Medulla oblongata (tissue), 1 donor: ENCODE results near the gene CCT6A.
"Not testable (repeated sequence)": the region's sequence is repeated elsewhere in the genome, so short reads cannot be mapped to it uniquely, and the experiment has no call there.

Source experiments
- DNase-seq: peaks from one replicate; pipeline ENCODE4 v3.0.0-alpha.2; 2015; ENCODE audit errors: extremely low spot score

CCT6A gene

DNA sequence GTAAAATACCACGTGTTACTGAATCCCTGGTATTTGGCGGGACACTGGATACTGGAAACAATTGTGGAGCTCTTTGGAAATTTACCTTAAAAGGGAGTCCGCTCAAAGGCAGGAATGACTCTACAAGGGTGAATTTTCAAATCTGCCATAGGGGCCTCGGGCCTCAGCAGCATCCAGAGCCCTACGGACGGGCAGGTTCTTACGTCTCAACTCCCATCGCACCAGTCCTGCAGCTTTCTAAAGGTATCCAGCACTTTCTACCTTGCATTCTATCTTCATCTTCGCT is 569 bp upstream of the CCT6A start:
- no peak for DNase-seq

- DNase-seq, result no peak
Observed at GRCh38 chr7:56053379-56053778, 1.8 kb downstream of the CCT6A start.

DNA sequence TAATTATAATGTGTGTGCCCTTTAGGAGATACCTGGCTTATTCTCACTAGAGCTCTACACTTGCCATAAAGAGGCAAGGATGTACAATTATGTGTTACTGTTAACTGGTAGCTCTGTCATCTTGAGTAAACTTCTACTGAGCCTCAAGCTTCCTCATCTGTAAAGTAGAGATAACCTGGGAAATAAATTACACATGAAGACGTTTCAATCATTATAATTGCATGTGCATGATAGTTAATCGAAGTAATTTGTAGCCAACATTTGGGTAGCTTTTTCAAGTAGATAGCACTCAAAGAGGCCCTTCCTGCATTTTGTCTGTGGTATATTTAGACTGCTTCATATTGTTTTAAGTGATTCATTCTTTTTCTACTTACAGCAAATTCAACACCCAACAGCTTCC is 2.4 kb downstream of the CCT6A start:
- no peak for DNase-seq

- no peak for DNase-seq
Observed at GRCh38 chr7:56062382-56062781, 10.8 kb downstream of the CCT6A start.

- DNase-seq, result no peak
Observed at GRCh38 chr7:56063500-56063881, 11.9 kb downstream of the CCT6A start.

DNA sequence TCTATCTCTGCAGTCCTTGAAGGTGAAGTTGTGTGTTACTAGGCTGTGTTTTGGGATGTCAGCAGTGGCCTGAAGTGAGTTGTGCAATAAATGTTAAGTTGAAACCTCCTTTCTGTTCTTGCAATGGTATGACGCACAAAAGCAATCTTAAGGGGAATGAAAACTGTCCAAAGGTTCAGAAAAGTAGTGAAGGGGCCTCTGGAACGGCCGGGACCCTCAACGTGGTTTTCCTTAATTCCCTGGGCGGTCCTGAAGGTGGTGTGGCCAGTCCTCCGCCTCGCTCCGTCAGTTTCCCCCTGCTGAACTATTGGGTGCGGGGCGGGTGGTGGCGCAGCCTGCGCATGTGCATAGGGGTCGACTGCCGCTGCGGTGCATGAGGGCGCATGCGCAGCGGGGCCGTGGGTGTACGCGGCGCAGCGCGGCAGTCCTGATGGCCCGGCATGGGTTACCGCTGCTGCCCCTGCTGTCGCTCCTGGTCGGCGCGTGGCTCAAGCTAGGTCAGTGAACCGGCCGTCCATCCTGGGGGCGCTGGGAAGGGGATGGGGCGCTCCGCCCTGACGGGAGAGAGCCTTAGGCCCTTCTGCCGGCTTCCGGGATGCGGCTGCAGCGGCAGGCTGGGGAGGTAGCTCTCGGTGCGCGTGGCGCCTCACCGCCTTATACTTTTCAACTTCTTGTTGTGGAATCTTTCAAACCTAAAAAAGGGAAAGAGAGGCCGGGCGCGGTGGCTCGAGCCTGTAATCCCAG is 12.5 kb downstream of the CCT6A start, which contains the start of gene SUMF2:
SUMF2 (plus strand) TSS at position 405 of the 744 bp plus-strand sequence; CDS start at position 431, 26 bp downstream.
- peak; percentile 94 for DNase-seq

- DNase-seq, result not testable (repeated sequence)
Observed at GRCh38 chr7:56066376-56066775, 14.8 kb downstream of the CCT6A start.

DNA sequence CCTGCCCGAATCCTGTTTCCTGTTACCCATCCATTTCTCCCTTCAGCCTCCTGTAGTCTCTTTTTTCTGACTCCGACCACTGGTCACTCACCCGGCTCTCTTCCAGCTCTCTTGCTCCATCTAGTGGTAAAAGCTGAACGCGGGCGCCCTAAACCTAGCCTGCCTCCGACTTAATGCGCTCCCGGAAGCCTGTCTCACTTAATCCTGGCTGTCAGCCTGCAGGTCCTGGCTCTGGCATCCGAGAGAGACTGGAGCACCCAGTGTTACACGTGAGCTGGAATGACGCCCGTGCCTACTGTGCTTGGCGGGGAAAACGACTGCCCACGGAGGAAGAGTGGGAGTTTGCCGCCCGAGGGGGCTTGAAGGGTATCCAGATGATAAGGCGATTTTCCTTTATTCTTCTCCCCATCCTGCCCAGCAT is 22.8 kb downstream of the CCT6A start:
- peak; percentile 87 for DNase-seq

- no peak for DNase-seq
Observed at GRCh38 chr7:56077681-56078080, 26.1 kb downstream of the CCT6A start.

GRCh38 chr7:56078196-56078595 is 26.6 kb downstream of the CCT6A start:
- DNase-seq, result no peak

DNA sequence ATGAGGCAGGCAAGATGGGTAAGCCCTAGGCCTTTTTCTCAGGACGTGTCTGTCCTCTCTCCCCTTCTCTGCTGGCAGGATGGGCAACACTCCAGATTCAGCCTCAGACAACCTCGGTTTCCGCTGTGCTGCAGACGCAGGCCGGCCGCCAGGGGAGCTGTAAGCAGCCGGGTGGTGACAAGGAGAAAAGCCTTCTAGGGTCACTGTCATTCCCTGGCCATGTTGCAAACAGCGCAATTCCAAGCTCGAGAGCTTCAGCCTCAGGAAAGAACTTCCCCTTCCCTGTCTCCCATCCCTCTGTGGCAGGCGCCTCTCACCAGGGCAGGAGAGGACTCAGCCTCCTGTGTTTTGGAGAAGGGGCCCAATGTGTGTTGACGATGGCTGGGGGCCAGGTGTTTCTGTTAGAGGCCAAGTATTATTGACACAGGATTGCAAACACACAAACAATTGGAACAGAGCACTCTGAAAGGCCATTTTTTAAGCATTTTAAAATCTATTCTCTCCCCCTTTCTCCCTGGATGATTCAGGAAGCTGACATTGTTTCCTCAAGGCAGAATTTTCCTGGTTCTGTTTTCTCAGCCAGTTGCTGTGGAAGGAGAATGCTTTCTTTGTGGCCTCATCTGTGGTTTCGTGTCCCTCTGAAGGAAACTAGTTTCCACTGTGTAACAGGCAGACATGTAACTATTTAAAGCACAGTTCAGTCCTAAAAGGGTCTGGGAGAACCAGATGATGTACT is 28.1 kb downstream of the CCT6A start:
- DNase-seq, result peak; percentile 92

DNA sequence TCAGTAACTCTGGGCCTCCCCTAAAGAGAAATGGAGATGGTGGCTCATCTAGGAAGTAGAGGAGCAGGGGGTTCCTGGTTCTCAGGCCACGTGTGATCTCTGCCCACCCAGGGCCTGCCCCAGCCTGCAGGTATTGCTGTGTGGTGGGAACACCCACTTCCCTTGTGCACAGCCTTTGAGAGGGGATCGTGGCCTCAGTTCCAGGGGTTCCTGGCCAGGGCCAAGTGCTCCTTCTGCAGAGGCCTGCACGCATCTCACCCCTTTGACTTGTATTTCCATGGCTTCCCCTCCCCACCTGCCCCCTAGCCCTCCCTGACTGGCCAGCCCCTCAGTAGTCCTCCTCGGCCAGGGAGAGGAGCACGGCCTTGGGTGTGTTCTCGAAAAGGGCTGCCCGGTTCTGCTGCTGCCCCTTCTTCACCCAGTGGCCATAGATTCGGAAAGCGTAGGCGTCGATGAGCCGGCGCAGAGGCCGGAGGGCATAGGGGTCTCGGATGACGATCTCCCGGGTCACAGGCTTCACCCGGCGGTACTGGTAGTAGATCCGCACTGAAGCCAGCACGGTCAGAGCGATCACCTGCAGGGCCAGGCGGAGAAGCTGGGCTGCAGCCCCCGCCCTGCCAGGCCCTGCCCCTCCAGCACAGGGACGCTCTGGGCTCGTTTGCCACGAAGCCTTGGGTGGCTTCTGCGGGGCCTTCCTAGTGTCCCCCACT is 29.3 kb downstream of the CCT6A start:
- not testable (repeated sequence) for DNase-seq

DNA sequence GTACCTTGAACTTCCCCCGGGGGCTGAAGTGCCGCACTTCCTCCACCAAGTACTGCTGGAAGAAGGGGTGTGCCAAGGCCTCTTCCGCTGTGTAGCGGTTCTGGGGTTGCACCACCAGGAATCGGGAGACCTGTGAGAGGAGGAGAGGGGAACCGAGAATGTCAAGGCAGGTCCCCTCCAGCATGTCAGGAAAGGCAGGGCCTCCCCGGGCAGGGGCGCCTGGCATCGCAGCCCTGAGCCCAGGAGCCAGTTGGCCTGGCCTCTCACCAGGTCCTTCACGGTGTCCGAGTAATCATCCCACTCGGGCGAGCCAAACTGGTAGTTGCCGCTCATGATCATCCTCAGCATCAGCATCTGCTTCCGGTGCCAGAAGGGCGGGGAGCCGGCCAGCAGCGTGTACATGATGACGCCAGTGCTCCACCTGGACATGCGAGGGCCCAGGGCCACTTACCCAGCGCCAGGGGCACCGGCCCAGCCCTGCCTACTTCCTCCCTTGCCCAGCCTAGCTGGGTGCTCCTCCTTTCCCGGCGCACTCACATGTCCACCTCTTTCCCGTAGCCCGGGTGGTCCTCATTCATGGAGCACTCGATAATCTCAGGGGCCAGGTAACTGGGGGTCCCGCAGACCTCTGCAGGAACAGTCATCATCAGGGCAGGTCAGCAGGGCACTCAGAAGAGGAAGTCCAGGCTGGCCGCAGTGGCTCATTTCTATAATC is 30.2 kb downstream of the CCT6A start:
- no peak for DNase-seq

- peak; percentile 75 for DNase-seq
Observed at GRCh38 chr7:56083150-56083785, 31.7 kb downstream of the CCT6A start.

DNA sequence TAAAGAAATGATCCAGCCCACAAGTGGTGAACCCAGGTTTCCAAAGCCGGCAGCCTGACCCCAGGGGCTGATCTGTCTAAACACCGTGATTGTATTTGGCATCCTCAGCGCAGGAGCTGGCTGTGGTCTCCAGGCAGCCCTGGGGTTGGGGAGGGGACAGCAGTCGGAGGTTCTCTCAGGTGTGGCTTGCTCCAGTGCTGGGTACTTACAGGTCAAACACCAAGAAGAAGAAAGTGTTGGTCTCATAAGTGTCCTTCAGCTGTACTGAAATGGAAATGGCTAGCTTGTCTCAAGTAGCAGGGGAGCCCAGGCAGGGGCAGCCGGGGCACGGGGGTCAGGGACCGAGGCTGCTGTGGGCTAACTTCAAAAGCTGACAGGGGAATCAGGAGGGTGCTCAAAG is 35.2 kb downstream of the CCT6A start:
- DNase-seq, result no peak

- DNase-seq, result no peak
Observed at GRCh38 chr7:56087445-56087844, 35.9 kb downstream of the CCT6A start.

- peak; percentile 80 for DNase-seq
Observed at GRCh38 chr7:56091591-56091990, 40.0 kb downstream of the CCT6A start.

DNA sequence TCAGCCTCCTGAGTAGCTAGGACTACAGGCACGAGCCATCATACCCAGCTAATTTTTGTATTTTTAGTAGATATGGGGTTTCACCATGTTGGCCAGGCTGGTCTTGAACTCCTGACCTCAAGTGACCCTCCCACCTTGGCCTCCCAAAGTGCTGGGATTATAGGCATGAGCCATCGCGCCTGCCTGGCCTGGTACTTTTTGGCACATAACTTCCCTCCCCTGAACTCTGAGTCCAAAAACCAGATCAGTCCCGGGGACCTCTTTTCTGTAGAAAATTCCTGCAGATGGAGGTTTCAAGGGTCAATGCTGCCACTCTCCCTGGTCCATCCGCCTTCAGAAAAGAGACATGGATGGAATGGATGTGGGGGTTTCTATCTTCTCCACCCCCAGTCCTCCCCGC is 40.8 kb downstream of the CCT6A start:
- DNase-seq, result not testable (repeated sequence)

- DNase-seq, result peak; percentile 89
Observed at GRCh38 chr7:56092789-56093531, 41.4 kb downstream of the CCT6A start, which contains the start of gene PHKG1. TSS of gene PHKG1 (minus strand) at chr7:56092952. CDS start at chr7:56088941, 4,011 bp downstream.

DNA sequence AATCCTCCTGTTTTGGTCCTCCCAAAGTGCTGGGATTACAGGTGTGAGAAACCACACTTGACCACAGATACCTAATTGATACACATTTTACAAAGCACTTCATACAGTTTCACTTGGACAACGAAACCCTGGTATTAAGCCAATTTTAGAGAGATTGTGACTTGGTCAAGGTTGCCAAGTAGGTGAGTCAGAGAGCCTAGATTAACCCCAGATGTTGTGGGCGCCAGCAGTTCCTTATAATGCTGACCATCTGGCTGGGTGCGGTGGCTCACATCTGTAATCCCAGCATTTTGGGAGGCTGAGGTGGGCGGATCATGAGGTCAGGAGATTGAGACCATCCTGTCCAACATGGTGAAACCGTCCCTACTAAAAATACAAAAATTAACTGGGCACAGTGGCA is 46.1 kb downstream of the CCT6A start:
- no peak for DNase-seq
